Renal cortical epithelial cell (primary cell): ENCODE data around the gene TMEM132D. TPM values are rescaled to one million over a fixed set of nuclear protein-coding genes. Genes with fewer than 3 reads are reported as not detected.

ENCODE experiments used
- DNase-seq: peaks from one replicate; pipeline ENCODE4 v3.0.0-alpha.2; 2011; ENCODE audit warnings: low read depth
- total RNA-seq: library from RNA; depleted of rRNA; stranded (reverse); fragments of >200 nt; gene quantifications from 2 replicates; pipeline ENCODE4 v1.2.3, GENCODE V29; 2014

The TMEM132D gene
- total RNA-seq, 1 donor from 2014 or later, result 0.05 TPM

- no peak for DNase-seq
Observed at GRCh38 chr12:129727100-129727499, 176.7 kb downstream of the TMEM132D start.

GRCh38 chr12:129723260-129723659, 180.6 kb downstream of the TMEM132D start:
- DNase-seq, result no peak

GRCh38 chr12:129720618-129721017, 183.2 kb downstream of the TMEM132D start:
- no peak for DNase-seq

GRCh38 chr12:129719416-129719815, 184.4 kb downstream of the TMEM132D start:
- no peak for DNase-seq

GRCh38 chr12:129717438-129717837, 186.4 kb downstream of the TMEM132D start:
- no peak for DNase-seq

GRCh38 chr12:129716825-129717224, 187.0 kb downstream of the TMEM132D start:
- DNase-seq, result no peak

GRCh38 chr12:129706716-129707115, 197.1 kb downstream of the TMEM132D start:
- no peak for DNase-seq

- no peak for DNase-seq
Observed at GRCh38 chr12:129704232-129704830, 199.5 kb downstream of the TMEM132D start.

GRCh38 chr12:129701631-129702101, 202.2 kb downstream of the TMEM132D start:
- no peak for DNase-seq

GRCh38 chr12:129700036-129700435, 203.8 kb downstream of the TMEM132D start:
- DNase-seq, result no peak

- DNase-seq, result no peak
Observed at GRCh38 chr12:129696926-129697325, 206.9 kb downstream of the TMEM132D start.

- DNase-seq, result no peak
Observed at GRCh38 chr12:129696405-129696804, 207.4 kb downstream of the TMEM132D start.

GRCh38 chr12:129693731-129694130, 210.1 kb downstream of the TMEM132D start:
- no peak for DNase-seq

GRCh38 chr12:129687731-129688130, 216.1 kb downstream of the TMEM132D start:
- no peak for DNase-seq

- DNase-seq, result no peak
Observed at GRCh38 chr12:129681830-129682229, 222.0 kb downstream of the TMEM132D start.

- DNase-seq, result no peak
Observed at GRCh38 chr12:129681151-129681550, 222.7 kb downstream of the TMEM132D start.

GRCh38 chr12:129676411-129676810, 227.4 kb downstream of the TMEM132D start:
- DNase-seq, result no peak

GRCh38 chr12:129675947-129676346, 227.9 kb downstream of the TMEM132D start:
- DNase-seq, result no peak

GRCh38 chr12:129675496-129675895, 228.3 kb downstream of the TMEM132D start:
- no peak for DNase-seq

- DNase-seq, result no peak
Observed at GRCh38 chr12:129673806-129674205, 230.0 kb downstream of the TMEM132D start.

- DNase-seq, result no peak
Observed at GRCh38 chr12:129672110-129672509, 231.7 kb downstream of the TMEM132D start.

GRCh38 chr12:129670256-129670920, 233.4 kb downstream of the TMEM132D start:
- no peak for DNase-seq

GRCh38 chr12:129665414-129665813, 238.4 kb downstream of the TMEM132D start:
- DNase-seq, result no peak

GRCh38 chr12:129662234-129662633, 241.6 kb downstream of the TMEM132D start:
- DNase-seq, result no peak
